Measurements from ENCODE around the gene SLMAP.
"Not testable (repeated sequence)": the region's sequence is repeated elsewhere in the genome, so short reads cannot be mapped to it uniquely, and the experiment has no call there.

Gene SLMAP

GRCh38 chr3:57852896-57853295 lies 96.8 kb downstream of the SLMAP start:
- TF ChIP-seq, protein P1, sequence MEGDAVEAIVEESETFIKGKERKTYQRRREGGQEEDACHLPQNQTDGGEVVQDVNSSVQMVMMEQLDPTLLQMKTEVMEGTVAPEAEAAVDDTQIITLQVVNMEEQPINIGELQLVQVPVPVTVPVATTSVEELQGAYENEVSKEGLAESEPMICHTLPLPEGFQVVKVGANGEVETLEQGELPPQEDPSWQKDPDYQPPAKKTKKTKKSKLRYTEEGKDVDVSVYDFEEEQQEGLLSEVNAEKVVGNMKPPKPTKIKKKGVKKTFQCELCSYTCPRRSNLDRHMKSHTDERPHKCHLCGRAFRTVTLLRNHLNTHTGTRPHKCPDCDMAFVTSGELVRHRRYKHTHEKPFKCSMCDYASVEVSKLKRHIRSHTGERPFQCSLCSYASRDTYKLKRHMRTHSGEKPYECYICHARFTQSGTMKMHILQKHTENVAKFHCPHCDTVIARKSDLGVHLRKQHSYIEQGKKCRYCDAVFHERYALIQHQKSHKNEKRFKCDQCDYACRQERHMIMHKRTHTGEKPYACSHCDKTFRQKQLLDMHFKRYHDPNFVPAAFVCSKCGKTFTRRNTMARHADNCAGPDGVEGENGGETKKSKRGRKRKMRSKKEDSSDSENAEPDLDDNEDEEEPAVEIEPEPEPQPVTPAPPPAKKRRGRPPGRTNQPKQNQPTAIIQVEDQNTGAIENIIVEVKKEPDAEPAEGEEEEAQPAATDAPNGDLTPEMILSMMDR (IDR thresholded peaks at IDR 0.05; ENCODE audit: low read length, missing control alignments): peak; percentile 27
- DNase-seq (ENCODE audit: low read depth): peak; percentile 53
- H3K4me3 ChIP-seq (replicated peaks; ENCODE audit: low read depth, low read length): no peak overlapping the region

GRCh38 chr3:57855281-57855680 lies 99.2 kb downstream of the SLMAP start:
- TF ChIP-seq, protein P1 (IDR thresholded peaks at IDR 0.05; ENCODE audit: low read length, missing control alignments): no peak
- H3K4me3 ChIP-seq (replicated peaks; ENCODE audit: low read depth, low read length): no peak overlapping the region
- peak; percentile 13 for DNase-seq (ENCODE audit: low read depth)

DNA sequence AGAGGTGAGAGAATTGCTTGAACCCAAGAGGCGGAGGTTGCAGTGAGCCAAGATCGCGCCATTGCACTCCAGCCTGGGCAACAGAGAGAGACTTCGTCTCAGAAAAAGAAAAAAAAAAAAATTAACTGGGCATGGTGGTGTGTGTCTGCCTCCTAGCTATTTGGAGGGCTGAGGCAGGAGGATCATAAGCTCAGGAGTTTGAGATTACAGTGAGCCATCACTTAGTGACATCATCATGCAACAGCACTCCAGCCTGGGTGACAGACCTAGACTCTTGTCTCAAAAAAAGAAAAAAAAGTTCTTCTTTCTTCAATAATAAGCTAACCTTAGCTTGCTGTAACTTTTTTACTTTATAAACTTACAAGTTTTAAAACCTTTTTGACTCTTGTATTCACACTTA lies 99.8 kb downstream of the SLMAP start:
- DNase-seq (ENCODE audit: low read depth): no peak
- TF ChIP-seq, protein P1 (IDR thresholded peaks at IDR 0.05; ENCODE audit: low read length, missing control alignments): no peak
- no peak overlapping the region for H3K4me3 ChIP-seq (replicated peaks; ENCODE audit: low read depth, low read length)

DNA sequence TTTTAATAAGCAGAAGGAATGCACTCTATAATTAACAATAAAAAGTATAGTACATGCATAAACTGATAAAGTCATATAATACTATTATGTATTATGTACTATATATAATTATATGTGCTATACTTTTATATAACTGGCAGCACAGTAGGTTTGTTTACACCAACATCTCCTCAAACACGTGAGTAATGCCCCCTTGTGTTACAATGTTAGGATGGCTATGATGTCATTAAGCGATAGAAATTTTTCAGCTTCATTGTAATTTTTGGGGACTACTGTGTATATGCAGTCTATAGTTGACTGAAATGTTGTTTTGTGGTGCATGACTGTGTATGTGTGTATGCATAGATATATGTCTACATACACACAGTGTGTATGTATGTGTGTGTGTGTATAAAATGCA lies 100.6 kb downstream of the SLMAP start:
- TF ChIP-seq, protein P1 (IDR thresholded peaks at IDR 0.05; ENCODE audit: low read length, missing control alignments): peak; percentile 35
- DNase-seq (ENCODE audit: low read depth): peak; percentile 31
- no peak overlapping the region for H3K4me3 ChIP-seq (replicated peaks; ENCODE audit: low read depth, low read length)

GRCh38 chr3:57862894-57863293 lies 106.8 kb downstream of the SLMAP start:
- TF ChIP-seq, protein P1 (IDR thresholded peaks at IDR 0.05; ENCODE audit: low read length, missing control alignments): no peak
- DNase-seq (ENCODE audit: low read depth): no peak
- no peak overlapping the region for H3K4me3 ChIP-seq (replicated peaks; ENCODE audit: low read depth, low read length)

- no peak overlapping the region for H3K4me3 ChIP-seq (replicated peaks; ENCODE audit: low read depth, low read length)
- no peak for DNase-seq (ENCODE audit: low read depth)
- TF ChIP-seq, protein P1 (IDR thresholded peaks at IDR 0.05; ENCODE audit: low read length, missing control alignments): no peak
Observed at GRCh38 chr3:57863380-57863779, 107.3 kb downstream of the SLMAP start.

GRCh38 chr3:57864853-57865252 lies 108.7 kb downstream of the SLMAP start:
- TF ChIP-seq, protein P1 (IDR thresholded peaks at IDR 0.05; ENCODE audit: low read length, missing control alignments): peak; percentile 59
- DNase-seq (ENCODE audit: low read depth): peak; percentile 56
- H3K4me3 ChIP-seq (replicated peaks; ENCODE audit: low read depth, low read length): no peak overlapping the region

GRCh38 chr3:57869110-57869509 lies 113.0 kb downstream of the SLMAP start:
- not testable (repeated sequence) for DNase-seq (ENCODE audit: low read depth); H3K4me3 ChIP-seq (replicated peaks; ENCODE audit: low read depth, low read length)

Data from fibroblast of pulmonary artery (primary cell).